Activated CD8-positive, alpha-beta T cell treated with anti-CD3 and anti-CD28 coated beads for 36 hours (primary cell): ENCODE data around the gene FARP1. TPM values are rescaled to one million over a fixed set of nuclear protein-coding genes. Genes with fewer than 3 reads are reported as not detected.

Source experiments
- ATAC-seq: fragments of 200-7000 bp; cut with Tn5 transposase; one replicate; pipeline ENCODE4 v1.10.0; 2021; ENCODE audit warnings: mild to moderate bottlenecking, moderate library complexity
- CTCF ChIA-PET: fragments of 350-600 bp; sonication (Branson Sonifier 250); formaldehyde crosslinking; loops from one replicate; lab custom pipeline; 2021; ENCODE audit warnings: antibody characterized with exemption; lab: Charles Lee
- POLR2A ChIA-PET: fragments of 350-600 bp; sonication (Branson Sonifier 250); formaldehyde crosslinking; loops from one replicate; lab custom pipeline; 2021; ENCODE audit warnings: antibody characterized with exemption; lab: Charles Lee
- DNase-seq: peaks from one replicate; pipeline ENCODE4 v3.0.0-alpha.2; 2020
- H3K27ac Mint-ChIP-seq: one replicate; pipeline ENCODE4 v1.8.0; 2021; ENCODE audit warnings: mild to moderate bottlenecking, mixed read lengths
- H3K27me3 Mint-ChIP-seq: one replicate; pipeline ENCODE4 v1.8.0; 2021; ENCODE audit warnings: mixed read lengths
- H3K36me3 Mint-ChIP-seq: one replicate; pipeline ENCODE4 v1.8.0; 2021; ENCODE audit warnings: low read depth, mixed read lengths
- H3K4me1 Mint-ChIP-seq: one replicate; pipeline ENCODE4 v1.8.0; 2021; ENCODE audit warnings: low read depth, mixed read lengths
- H3K4me3 Mint-ChIP-seq: one replicate; pipeline ENCODE4 v1.8.0; 2021; ENCODE audit warnings: mild to moderate bottlenecking, moderate library complexity, mixed read lengths
- H3K9me3 Mint-ChIP-seq: one replicate; pipeline ENCODE4 v1.8.0; 2021; ENCODE audit warnings: mixed read lengths
- intact Hi-C: fragments of 100-400 bp; cut with micrococcal nuclease; formaldehyde crosslinking; loops from one replicate; pipeline ENCODE4 v1.10.0; 2022
- total RNA-seq, 2 experiments: library from RNA; stranded (reverse); gene quantifications; one replicate each; pipeline ENCODE4 v1.2.3, GENCODE V29; 2021
- TF ChIP-seq, protein P1 (sequence below): fragments of 200-600 bp; IDR thresholded peaks from one replicate; pipeline ENCODE4 v1.8.0; 2022; ENCODE audit warnings: antibody characterized with exemption, mild to moderate bottlenecking

The FARP1 gene
- total RNA-seq, 2 experiments from 2014 or later = 0.27 to 0.43 TPM

DNA sequence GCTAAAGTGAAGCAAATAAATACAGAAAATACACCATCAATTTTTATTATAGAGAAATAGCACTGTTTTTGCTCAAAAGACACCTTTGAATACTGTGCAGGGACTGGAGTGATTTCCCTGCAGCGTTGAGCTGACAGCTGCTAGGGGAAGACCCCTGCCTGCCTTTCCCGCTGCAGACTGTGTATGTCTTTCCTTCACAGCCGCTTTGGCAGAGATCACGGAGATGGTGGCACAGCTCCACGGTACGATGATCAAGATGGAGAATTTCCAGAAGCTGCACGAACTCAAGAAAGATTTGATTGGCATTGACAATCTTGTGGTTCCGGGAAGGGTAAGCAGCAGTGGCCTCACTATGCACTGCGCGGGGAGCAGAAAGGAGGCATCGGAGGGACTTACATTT is 292.5 kb downstream of the FARP1 start:
- peaks cover 4% of the 10 kb centered on the region for H3K27me3 Mint-ChIP-seq
- ATAC-seq (no peak), DNase-seq (no peak)
- H3K27ac Mint-ChIP-seq = no peak overlapping the region
- H3K4me1 Mint-ChIP-seq = no peaks in the 10 kb centered on the region
- H3K36me3 Mint-ChIP-seq = no peaks in the 10 kb centered on the region
- TF ChIP-seq, protein P1, sequence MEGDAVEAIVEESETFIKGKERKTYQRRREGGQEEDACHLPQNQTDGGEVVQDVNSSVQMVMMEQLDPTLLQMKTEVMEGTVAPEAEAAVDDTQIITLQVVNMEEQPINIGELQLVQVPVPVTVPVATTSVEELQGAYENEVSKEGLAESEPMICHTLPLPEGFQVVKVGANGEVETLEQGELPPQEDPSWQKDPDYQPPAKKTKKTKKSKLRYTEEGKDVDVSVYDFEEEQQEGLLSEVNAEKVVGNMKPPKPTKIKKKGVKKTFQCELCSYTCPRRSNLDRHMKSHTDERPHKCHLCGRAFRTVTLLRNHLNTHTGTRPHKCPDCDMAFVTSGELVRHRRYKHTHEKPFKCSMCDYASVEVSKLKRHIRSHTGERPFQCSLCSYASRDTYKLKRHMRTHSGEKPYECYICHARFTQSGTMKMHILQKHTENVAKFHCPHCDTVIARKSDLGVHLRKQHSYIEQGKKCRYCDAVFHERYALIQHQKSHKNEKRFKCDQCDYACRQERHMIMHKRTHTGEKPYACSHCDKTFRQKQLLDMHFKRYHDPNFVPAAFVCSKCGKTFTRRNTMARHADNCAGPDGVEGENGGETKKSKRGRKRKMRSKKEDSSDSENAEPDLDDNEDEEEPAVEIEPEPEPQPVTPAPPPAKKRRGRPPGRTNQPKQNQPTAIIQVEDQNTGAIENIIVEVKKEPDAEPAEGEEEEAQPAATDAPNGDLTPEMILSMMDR = no peak
- intact Hi-C loops = no loop called here
- POLR2A ChIA-PET = no interaction called here
- H3K4me3 Mint-ChIP-seq = no peak overlapping the region
- no peaks in the 10 kb centered on the region for H3K9me3 Mint-ChIP-seq
- CTCF ChIA-PET = interaction anchor here (3.2 kb wide), 1 partner anchor 218 kb away, joined by 12 read pairs; no protein-coding TSS in a partner anchor

DNA sequence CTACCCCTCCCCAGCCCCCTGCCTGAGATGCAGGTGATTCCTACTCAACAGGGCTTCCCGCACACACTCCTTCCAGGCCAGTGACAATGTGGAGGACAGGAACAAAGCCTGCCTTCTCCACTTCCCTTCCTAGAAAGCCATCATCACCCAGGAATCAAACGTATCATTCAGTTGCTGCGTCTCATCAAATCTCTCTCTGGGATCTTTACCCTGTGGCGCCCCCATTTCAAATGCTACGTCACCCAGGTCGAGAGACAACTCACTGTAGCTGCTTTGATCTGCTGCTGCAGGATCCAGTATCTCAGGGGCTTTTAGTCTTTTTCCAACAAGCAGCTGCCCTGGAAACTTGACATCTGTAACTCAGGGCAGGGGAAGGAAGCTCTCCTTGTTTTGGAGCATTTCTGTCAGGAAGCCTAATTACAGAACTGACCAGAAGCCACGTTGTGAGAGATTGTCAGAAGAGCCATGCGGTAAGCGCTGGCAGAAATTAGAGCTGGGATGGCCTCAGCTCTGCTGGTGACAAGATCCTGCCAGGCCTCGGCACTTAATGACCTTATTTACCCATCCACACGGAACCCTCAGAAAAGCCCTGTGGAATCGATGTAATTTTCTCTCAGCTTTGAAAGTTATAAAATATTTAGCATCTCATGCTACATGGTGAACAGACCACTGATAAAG is 293.5 kb downstream of the FARP1 start:
- Mint-ChIP-seq H3K36me3 (no peaks in the 10 kb centered on the region), H3K4me3 (no peak overlapping the region), H3K27me3 (peaks cover 4% of the 10 kb centered on the region), H3K9me3 (no peaks in the 10 kb centered on the region), H3K27ac (no peak overlapping the region), H3K4me1 (no peaks in the 10 kb centered on the region)
- ChIA-PET CTCF (interaction anchor here (1.1 to 3.2 kb wide), 2 partner anchors 9 to 217 kb away, joined by 3 to 12 read pairs; no protein-coding TSS in a partner anchor), POLR2A (no interaction called here)
- TF ChIP-seq, protein P1 = no peak
- DNase-seq (no peak), ATAC-seq (no peak)
- intact Hi-C loops = no loop called here

DNA sequence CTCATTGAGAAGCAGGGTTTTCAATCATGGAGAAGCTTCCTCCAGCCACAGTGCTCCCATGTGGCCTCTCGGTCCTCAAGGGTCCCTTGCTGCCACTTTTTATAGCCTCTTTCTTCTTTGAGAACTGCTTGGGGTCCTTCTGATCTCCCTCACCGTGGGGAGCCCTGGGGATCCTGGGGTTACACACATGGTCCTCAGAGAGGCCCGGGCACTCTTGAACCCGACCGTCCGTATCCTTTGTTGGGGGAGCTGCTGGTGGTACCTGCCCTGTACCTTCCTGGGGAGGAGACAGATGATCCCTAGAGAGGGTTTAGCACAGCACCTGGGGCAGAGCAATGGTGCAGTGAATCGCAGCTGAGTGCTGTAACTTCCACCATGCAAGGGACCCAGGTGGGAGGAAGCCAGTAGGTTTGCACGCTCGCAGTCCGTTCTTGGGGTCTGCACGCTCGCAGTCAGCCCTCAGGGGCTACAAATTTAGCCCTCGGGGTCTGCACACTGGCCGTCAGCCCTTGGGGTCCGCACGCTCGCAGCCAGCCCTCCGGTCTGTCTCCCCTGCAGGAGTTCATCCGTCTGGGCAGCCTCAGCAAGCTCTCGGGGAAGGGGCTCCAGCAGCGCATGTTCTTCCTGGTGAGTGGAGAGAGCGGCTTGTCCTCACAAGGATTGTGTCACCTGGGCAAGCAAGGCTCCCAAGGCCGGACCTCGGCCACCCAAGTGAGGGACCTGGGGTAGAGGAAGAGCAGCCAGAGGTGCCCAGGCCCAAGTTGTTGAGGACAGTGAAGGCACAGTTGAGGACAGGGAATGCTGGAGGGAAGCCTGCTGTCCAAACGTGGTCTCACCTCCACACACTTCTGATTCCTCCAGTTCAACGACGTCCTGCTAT is 295.6 kb downstream of the FARP1 start:
- TF ChIP-seq, protein P1 = no peak
- H3K4me3 Mint-ChIP-seq = no peak overlapping the region
- ATAC-seq (no peak), DNase-seq (no peak)
- no peaks in the 10 kb centered on the region for H3K9me3 Mint-ChIP-seq
- ChIA-PET CTCF (interaction anchor here (1.1 to 1.8 kb wide), 2 partner anchors 214 to 235 kb away, joined by 4 to 5 read pairs; no protein-coding TSS in a partner anchor), POLR2A (no interaction called here)
- H3K27ac Mint-ChIP-seq = no peak overlapping the region
- no peaks in the 10 kb centered on the region for H3K36me3 Mint-ChIP-seq
- H3K27me3 Mint-ChIP-seq = no peaks in the 10 kb centered on the region
- intact Hi-C loops = no loop called here
- no peaks in the 10 kb centered on the region for H3K4me1 Mint-ChIP-seq

DNA sequence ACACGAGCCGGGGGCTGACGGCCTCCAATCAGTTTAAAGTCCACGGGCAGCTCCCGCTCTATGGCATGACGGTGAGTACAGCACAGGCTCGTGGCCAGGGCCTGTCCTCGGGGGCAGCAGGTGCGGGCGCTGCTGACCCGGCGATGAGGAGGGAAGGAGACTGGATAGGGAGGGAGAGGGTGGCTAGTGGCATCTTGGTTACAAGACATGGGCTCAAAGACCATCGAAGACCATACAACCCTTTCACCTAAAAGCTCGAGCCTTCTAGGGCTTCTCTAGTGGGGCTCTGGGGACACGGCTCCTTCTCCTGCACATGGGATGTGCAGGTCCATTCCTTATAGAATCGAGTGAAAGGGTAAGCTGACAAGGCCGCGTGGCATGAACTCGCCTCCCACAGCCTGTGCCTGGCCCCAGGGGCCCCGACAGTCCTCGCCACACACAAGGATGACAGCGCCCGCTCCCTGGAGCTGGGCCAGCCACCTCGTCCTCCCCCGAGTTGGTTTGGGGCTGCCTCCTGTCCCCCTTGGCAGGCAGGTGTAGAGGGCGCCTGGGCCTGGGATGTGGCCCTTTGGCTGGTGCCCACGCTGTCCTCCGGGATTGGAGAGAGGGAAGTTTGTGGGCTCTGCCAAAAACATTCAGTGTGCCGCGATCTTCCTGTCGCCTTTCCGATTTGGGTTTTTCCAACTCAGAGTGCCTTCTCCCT is 296.4 kb downstream of the FARP1 start:
- Mint-ChIP-seq H3K27me3 (no peaks in the 10 kb centered on the region), H3K36me3 (no peaks in the 10 kb centered on the region), H3K4me3 (no peak overlapping the region), H3K9me3 (no peaks in the 10 kb centered on the region), H3K4me1 (no peaks in the 10 kb centered on the region), H3K27ac (no peak overlapping the region)
- CTCF ChIA-PET = interaction anchor here (0.6 to 1.8 kb wide), 3 partner anchors 214 to 234 kb away, joined by 3 to 5 read pairs (median 4); no protein-coding TSS in a partner anchor
- no peak for DNase-seq
- TF ChIP-seq, protein P1 = no peak
- POLR2A ChIA-PET = no interaction called here
- intact Hi-C loops = no loop called here
- no peak for ATAC-seq
